ENCODE measurements around the gene TSSK3. TPM values are rescaled to one million over a fixed set of nuclear protein-coding genes. Genes with fewer than 3 reads are reported as not detected.

TSSK3 gene
- total RNA-seq, 1 experiment from 2014 or later, result 2.9 TPM

DNA sequence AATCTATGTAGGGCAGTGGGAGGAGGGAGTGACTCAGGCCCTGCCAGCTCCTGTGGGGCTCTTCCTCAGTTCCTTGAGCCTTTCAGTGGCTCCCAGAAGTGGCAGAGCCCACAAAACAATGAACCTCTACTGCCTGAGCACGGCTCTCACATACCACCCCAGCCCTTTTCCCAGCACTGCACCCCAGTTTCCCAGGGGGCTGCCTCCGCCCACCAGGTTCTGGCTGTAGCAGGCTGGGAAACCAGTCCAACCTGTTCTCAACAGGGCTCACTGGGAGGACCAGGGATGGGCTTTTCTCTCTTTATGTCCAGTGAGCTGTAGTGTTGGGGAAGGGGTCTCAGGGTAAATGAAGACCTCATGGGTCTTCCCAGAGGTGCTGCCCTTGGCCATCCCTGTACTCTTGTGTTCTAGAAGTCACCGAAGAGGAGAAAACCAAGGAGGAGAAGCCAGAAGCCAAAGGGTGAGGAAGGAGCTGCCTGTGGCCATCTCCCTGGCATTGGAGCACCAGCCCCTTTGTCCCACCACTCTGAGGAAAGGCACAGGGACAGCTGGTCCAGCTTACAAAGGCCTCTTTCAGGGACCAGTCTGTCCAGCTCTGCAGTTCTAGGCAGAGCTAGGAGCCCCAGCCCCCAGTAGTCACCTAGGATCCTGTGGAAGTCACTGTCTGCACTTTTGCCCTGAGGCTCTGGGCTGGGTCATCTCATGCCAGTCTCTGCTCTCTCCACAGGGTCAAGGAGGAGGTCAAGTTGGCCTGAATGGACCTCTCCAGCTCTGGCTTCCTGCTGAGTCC is 29.9 kb upstream of the TSSK3 start:
- Mint-ChIP-seq H3K27ac (peak overlapping the region; percentile 94), H3K4me3 (no peak overlapping the region; the same call in 1 of the 2 replicates), H3K36me3 (peaks cover 54% of the 10 kb centered on the region), H3K9me3 (no peaks in the 10 kb centered on the region), H3K4me1 (peaks cover 36% of the 10 kb centered on the region), H3K27me3 (ENCODE audit: low read depth) (peaks cover 6% of the 10 kb centered on the region; the same call in 1 of the 2 replicates)
- ATAC-seq (peak; percentile 6), DNase-seq (ENCODE audit: low spot score) (peak; percentile 47)
- POLR2A ChIA-PET, result interaction anchor here (0.6 to 1.9 kb wide), 11 partner anchors 10 to 382 kb away, joined by 3 to 9 read pairs (median 3); partner anchors contain the start of gene BSDC1
- CTCF ChIA-PET, result interaction anchor here (0.6 to 3.0 kb wide), 8 partner anchors 11 to 117 kb away, joined by 3 to 16 read pairs (median 4); partner anchors contain the start of gene FAM229A
- TF ChIP-seq, protein P1, sequence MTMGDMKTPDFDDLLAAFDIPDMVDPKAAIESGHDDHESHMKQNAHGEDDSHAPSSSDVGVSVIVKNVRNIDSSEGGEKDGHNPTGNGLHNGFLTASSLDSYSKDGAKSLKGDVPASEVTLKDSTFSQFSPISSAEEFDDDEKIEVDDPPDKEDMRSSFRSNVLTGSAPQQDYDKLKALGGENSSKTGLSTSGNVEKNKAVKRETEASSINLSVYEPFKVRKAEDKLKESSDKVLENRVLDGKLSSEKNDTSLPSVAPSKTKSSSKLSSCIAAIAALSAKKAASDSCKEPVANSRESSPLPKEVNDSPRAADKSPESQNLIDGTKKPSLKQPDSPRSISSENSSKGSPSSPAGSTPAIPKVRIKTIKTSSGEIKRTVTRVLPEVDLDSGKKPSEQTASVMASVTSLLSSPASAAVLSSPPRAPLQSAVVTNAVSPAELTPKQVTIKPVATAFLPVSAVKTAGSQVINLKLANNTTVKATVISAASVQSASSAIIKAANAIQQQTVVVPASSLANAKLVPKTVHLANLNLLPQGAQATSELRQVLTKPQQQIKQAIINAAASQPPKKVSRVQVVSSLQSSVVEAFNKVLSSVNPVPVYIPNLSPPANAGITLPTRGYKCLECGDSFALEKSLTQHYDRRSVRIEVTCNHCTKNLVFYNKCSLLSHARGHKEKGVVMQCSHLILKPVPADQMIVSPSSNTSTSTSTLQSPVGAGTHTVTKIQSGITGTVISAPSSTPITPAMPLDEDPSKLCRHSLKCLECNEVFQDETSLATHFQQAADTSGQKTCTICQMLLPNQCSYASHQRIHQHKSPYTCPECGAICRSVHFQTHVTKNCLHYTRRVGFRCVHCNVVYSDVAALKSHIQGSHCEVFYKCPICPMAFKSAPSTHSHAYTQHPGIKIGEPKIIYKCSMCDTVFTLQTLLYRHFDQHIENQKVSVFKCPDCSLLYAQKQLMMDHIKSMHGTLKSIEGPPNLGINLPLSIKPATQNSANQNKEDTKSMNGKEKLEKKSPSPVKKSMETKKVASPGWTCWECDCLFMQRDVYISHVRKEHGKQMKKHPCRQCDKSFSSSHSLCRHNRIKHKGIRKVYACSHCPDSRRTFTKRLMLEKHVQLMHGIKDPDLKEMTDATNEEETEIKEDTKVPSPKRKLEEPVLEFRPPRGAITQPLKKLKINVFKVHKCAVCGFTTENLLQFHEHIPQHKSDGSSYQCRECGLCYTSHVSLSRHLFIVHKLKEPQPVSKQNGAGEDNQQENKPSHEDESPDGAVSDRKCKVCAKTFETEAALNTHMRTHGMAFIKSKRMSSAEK (CRISPR knock-in tag; IDR thresholded peaks at IDR 0.05; ENCODE audit: borderline replicate concordance), result peak; percentile 81; the same call in 1 of the 2 replicates
- TF ChIP-seq NFYB (CRISPR knock-in tag; conservative IDR thresholded peaks at IDR 0.05; ENCODE audit: low read depth) (no peak), SMAD4 (CRISPR knock-in tag; IDR thresholded peaks at IDR 0.05) (no peak), HMGXB4 (CRISPR knock-in tag; IDR thresholded peaks at IDR 0.05) (no peak), ETV6 (CRISPR knock-in tag; IDR thresholded peaks at IDR 0.05) (no peak), E2F4 (CRISPR knock-in tag; IDR thresholded peaks at IDR 0.05; ENCODE audit: borderline replicate concordance, low read depth) (no peak), ZNF317 (CRISPR knock-in tag; IDR thresholded peaks at IDR 0.05; ENCODE audit: borderline replicate concordance, low read depth) (no peak), CBFB (CRISPR knock-in tag; IDR thresholded peaks at IDR 0.05; ENCODE audit: low read depth) (no peak), MLX (CRISPR knock-in tag; IDR thresholded peaks at IDR 0.05) (no peak), ZNF512 (CRISPR knock-in tag; IDR thresholded peaks at IDR 0.05; ENCODE audit: borderline replicate concordance) (no peak), ATF3 (CRISPR knock-in tag; conservative IDR thresholded peaks at IDR 0.05) (no peak), IRF1 (CRISPR knock-in tag; IDR thresholded peaks at IDR 0.05) (no peak), FOXK1 (CRISPR knock-in tag; IDR thresholded peaks at IDR 0.05) (no peak), SMAD3 (CRISPR knock-in tag; IDR thresholded peaks at IDR 0.05; ENCODE audit: borderline replicate concordance) (no peak), NFE2L1 (CRISPR knock-in tag; IDR thresholded peaks at IDR 0.05) (no peak), OVOL2 (CRISPR knock-in tag; IDR thresholded peaks at IDR 0.05; ENCODE audit: borderline replicate concordance) (no peak), GRHL2 (CRISPR knock-in tag; IDR thresholded peaks at IDR 0.05; ENCODE audit: insufficient replicate concordance, severe bottlenecking) (no peak), FOXP4 (CRISPR knock-in tag; IDR thresholded peaks at IDR 0.05) (no peak), ZNF263 (CRISPR knock-in tag; IDR thresholded peaks at IDR 0.05; ENCODE audit: low read depth) (peak; percentile 36; the same call in 1 of the 2 replicates)
- TF ChIP-seq, protein P2, sequence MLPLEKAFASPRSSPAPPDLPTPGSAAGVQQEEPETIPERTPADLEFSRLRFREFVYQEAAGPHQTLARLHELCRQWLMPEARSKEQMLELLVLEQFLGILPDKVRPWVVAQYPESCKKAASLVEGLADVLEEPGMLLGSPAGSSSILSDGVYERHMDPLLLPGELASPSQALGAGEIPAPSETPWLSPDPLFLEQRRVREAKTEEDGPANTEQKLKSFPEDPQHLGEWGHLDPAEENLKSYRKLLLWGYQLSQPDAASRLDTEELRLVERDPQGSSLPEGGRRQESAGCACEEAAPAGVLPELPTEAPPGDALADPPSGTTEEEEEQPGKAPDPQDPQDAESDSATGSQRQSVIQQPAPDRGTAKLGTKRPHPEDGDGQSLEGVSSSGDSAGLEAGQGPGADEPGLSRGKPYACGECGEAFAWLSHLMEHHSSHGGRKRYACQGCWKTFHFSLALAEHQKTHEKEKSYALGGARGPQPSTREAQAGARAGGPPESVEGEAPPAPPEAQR (CRISPR knock-in tag; IDR thresholded peaks at IDR 0.05), result no peak
- TF ChIP-seq, protein P3, sequence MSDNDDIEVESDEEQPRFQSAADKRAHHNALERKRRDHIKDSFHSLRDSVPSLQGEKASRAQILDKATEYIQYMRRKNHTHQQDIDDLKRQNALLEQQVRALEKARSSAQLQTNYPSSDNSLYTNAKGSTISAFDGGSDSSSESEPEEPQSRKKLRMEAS (CRISPR knock-in tag; IDR thresholded peaks at IDR 0.05), result no peak
